Right lobe of liver (tissue), 6 donors: ENCODE data around the gene CHRNG. TPM values are rescaled to one million over a fixed set of nuclear protein-coding genes. Genes with fewer than 3 reads are reported as not detected.
A peak's percentile ranks its signal among the peaks of the same experiment; 100 is the strongest.

Experiments
- ATAC-seq, 4 donors: fragments of 200-7000 bp; cut with Tn5 transposase; one replicate each; pipeline ENCODE4 v1.9.1; 2020; ENCODE audit warnings: mild to moderate bottlenecking in 4 of 4, moderate library complexity in 4 of 4
- DNase-seq, 3 donors: peaks; one replicate each; pipeline ENCODE4 v3.0.0-alpha.2; 2020
- H3K27ac ChIP-seq, 3 donors: fragments of 200-600 bp; one replicate each; pipeline ENCODE4 v1.8.0; 2022
- H3K27me3 ChIP-seq, 2 donors: fragments of 200-600 bp; one replicate each; pipeline ENCODE4 v1.8.0; 2022
- H3K36me3 ChIP-seq, 4 donors: fragments of 200-600 bp; sonication (generic) in 1 of 4; one replicate each; pipeline versions ENCODE4 v1.5.1 to v1.8.0; 2017 to 2022; ENCODE audit warnings: control low read depth in 1 of 4
- H3K4me1 ChIP-seq, 4 donors: fragments of 200-600 bp; sonication (generic) in 1 of 4; one replicate each; pipeline versions ENCODE4 v1.5.1 to v1.8.0; 2017 to 2022; ENCODE audit warnings: control low read depth in 1 of 4
- H3K4me3 ChIP-seq, 3 donors: fragments of 200-600 bp; one replicate each; pipeline ENCODE4 v1.8.0; 2022
- H3K9me3 ChIP-seq, 4 donors: fragments of 200-600 bp; sonication (generic) in 1 of 4; one replicate each; pipeline versions ENCODE4 v1.5.1 to v1.8.0; 2017 to 2022; ENCODE audit warnings: control low read depth in 1 of 4
- CTCF ChIP-seq, 4 donors: fragments of 200-600 bp in 3 of 4; fragments of 450-650 bp in 1 of 4; IDR thresholded peaks; one replicate each; pipeline versions ENCODE4 v1.5.1 to v1.8.0; 2016 to 2022; ENCODE audit warnings: antibody characterized with exemption in 4 of 4, mild to moderate bottlenecking in 2 of 4
- POLR2A ChIP-seq: fragments of 450-650 bp; IDR thresholded peaks from one replicate; pipeline ENCODE4 v1.6.1; 2017; ENCODE audit warnings: antibody characterized with exemption, mild to moderate bottlenecking
- WGBS: methylation state at CpG from one replicate; pipeline ENCODE4 v1.1.6; 2018; ENCODE audit warnings: low coverage, low lambda C conversion rate; ENCODE audit not compliant: insufficient coverage; ENCODE audit errors: missing lambda C conversion rate; 5-methylcytosine and 5-hydroxymethylcytosine counted together
- intact Hi-C, 2 donors: fragments of 100-400 bp; cut with DNase I; formaldehyde crosslinking; loops; one replicate each; pipeline versions ENCODE4 v1.11.2 to v1.14.1; 2022
- total RNA-seq, 6 experiments: library from RNA; depleted of rRNA in 2 of 6; stranded (reverse); fragments of >200 nt in 2 of 6; fragmentation: NEBNext Ultra II Directional in 3 of 6; extraction: Animal tissue kit (Norgen Biotek cat#: 25700) in 3 of 6; gene quantifications; one replicate each; pipeline versions ENCODE4 v1.1.0 to v1.2.4, GENCODE V29; 2016 to 2023
- donor health status: DM: no; HTN: yes; CAD: no.
- donor health status: DM: no; HTN: no; CAD: no.
- donor health status: DM: no; HTN: no; CAD: no.
- donor health status: DM: no; HTN: yes; CAD: no.
- donor health status: DM: no; HTN: yes; CAD: no.

The CHRNG gene
- total RNA-seq, 6 experiments from 2014 or later, result not detected

- DNase-seq (peak in 1 of 3 donors; percentile 32), ATAC-seq (peak; percentile 24 to 57 (median 42))
- no peak overlapping the region for H3K4me3 ChIP-seq
- no peak for TF ChIP-seq POLR2A
- TF ChIP-seq CTCF (IDR thresholded peaks at IDR 0.05), result no peak
- H3K27ac ChIP-seq, result peak overlapping the region in 2 of 3 donors; percentile 0 to 50
- 58% methylated on average over 7 of the region's 7 CpGs for WGBS
- intact Hi-C loops, result no loop called here
- H3K9me3 ChIP-seq, result no peaks in the 10 kb centered on the region
- peaks cover 0 to 49% (median 25%) of the 10 kb centered on the region in 4 donors for H3K4me1 ChIP-seq
- no peaks in the 10 kb centered on the region for H3K27me3 ChIP-seq
- peaks cover 7 to 41% (median 25%) of the 10 kb centered on the region in 4 donors for H3K36me3 ChIP-seq
These were observed 31.6 kb downstream of the CHRNG start for GRCh38 chr2:232571026-232571474.

GRCh38 chr2:232573042-232573441 is 33.5 kb downstream of the CHRNG start:
- TF ChIP-seq POLR2A (no peak), CTCF (IDR thresholded peaks at IDR 0.05) (no peak)
- Histone ChIP-seq H3K36me3 (peaks cover 7 to 21% (median 12%) of the 10 kb centered on the region in 4 donors), H3K4me3 (no peak overlapping the region), H3K27me3 (no peaks in the 10 kb centered on the region), H3K27ac (peak overlapping the region; percentile 66 to 77 (median 70)), H3K9me3 (no peaks in the 10 kb centered on the region), H3K4me1 (peaks cover 0 to 65% (median 34%) of the 10 kb centered on the region in 4 donors)
- intact Hi-C loops, result no loop called here
- ATAC-seq (peak in 1 of 4 donors; percentile 30), DNase-seq (no peak)

- peak overlapping the region in 1 of 3 donors; percentile 16 for H3K4me3 ChIP-seq
- DNase-seq, result no peak
- H3K9me3 ChIP-seq, result no peaks in the 10 kb centered on the region
- no peaks in the 10 kb centered on the region for H3K27me3 ChIP-seq
- H3K4me1 ChIP-seq, result peaks cover 0 to 66% (median 34%) of the 10 kb centered on the region in 4 donors
- no CpG with 5 or more reads among the region's 8 CpGs for WGBS
- peak in 3 of 4 donors; percentile 5 to 12 (median 9) for ATAC-seq
- intact Hi-C loops, result no loop called here
- peak overlapping the region; percentile 66 to 77 (median 70) for H3K27ac ChIP-seq
- H3K36me3 ChIP-seq, result peaks cover 2 to 13% (median 8%) of the 10 kb centered on the region in 4 donors
- TF ChIP-seq CTCF (IDR thresholded peaks at IDR 0.05), result no peak
- TF ChIP-seq POLR2A, result no peak
These were observed 34.4 kb downstream of the CHRNG start for GRCh38 chr2:232573771-232574435.

GRCh38 chr2:232574674-232575403 is 35.3 kb downstream of the CHRNG start:
- Histone ChIP-seq H3K9me3 (no peaks in the 10 kb centered on the region), H3K4me1 (peaks cover 0 to 74% (median 34%) of the 10 kb centered on the region in 4 donors), H3K4me3 (peak overlapping the region in 1 of 3 donors; percentile 16), H3K27me3 (no peaks in the 10 kb centered on the region), H3K27ac (peak overlapping the region; percentile 66 to 77 (median 70)), H3K36me3 (peaks cover 0 to 3% (median 1%) of the 10 kb centered on the region in 4 donors)
- ATAC-seq (peak; percentile 68 to 92 (median 88)), DNase-seq (no peak)
- WGBS, result 34% methylated on average over 5 of the region's 5 CpGs
- intact Hi-C loops, result no loop called here
- TF ChIP-seq POLR2A (peak; percentile 42), CTCF (IDR thresholded peaks at IDR 0.05) (no peak)
